Endodermal cell (in vitro differentiated cells): Measurements from ENCODE around the gene HES4. TPM values are rescaled to one million over a fixed set of nuclear protein-coding genes. Genes with fewer than 3 reads are reported as not detected.

Experiments used
- DNase-seq: peaks from one replicate; pipeline ENCODE4 v3.0.0-alpha.2; 2017
- H3K27ac ChIP-seq: 2 replicates; pipeline ENCODE4 v1.5.1; 2013; ENCODE audit warnings: mild to moderate bottlenecking, low read depth, low read length, moderate library complexity
- H3K27me3 ChIP-seq: 2 replicates; pipeline ENCODE4 v1.6.1; 2013; ENCODE audit warnings: mild to moderate bottlenecking, low read length, moderate library complexity; ENCODE audit not compliant: insufficient read depth, control insufficient read depth, poor library complexity, severe bottlenecking
- H3K36me3 ChIP-seq: 2 replicates; pipeline ENCODE4 v1.7.0; 2013; ENCODE audit warnings: mild to moderate bottlenecking, low read length, moderate library complexity; ENCODE audit not compliant: control insufficient read depth, insufficient read depth
- H3K4me1 ChIP-seq: one replicate; pipeline ENCODE4 v1.7.0; 2013; ENCODE audit warnings: low read length; ENCODE audit not compliant: control insufficient read depth, insufficient read depth
- H3K4me3 ChIP-seq: 2 replicates; pipeline ENCODE4 v1.5.1; 2013; ENCODE audit warnings: mild to moderate bottlenecking, low read length, moderate library complexity
- H3K9ac ChIP-seq: 2 replicates; pipeline ENCODE4 v1.6.1; 2013; ENCODE audit warnings: mild to moderate bottlenecking, low read length, moderate library complexity; ENCODE audit not compliant: poor library complexity, severe bottlenecking; ENCODE audit errors: extremely low read depth
- H3K9me3 ChIP-seq: 2 replicates; pipeline ENCODE4 v1.6.1; 2013; ENCODE audit warnings: mild to moderate bottlenecking, low read length, moderate library complexity; ENCODE audit not compliant: control insufficient read depth
- H3K27ac Mint-ChIP-seq: 2 replicates; pipeline ENCODE4 v1.8.0; 2020; ENCODE audit warnings: mixed read lengths
- H3K27me3 Mint-ChIP-seq: 2 replicates; pipeline ENCODE4 v1.8.0; 2021; ENCODE audit warnings: mild to moderate bottlenecking, mixed read lengths; ENCODE audit not compliant: insufficient read depth
- H3K36me3 Mint-ChIP-seq: 2 replicates; pipeline ENCODE4 v1.8.0; 2020; ENCODE audit warnings: low read depth, mixed read lengths
- H3K4me1 Mint-ChIP-seq: 2 replicates; pipeline ENCODE4 v1.8.0; 2020; ENCODE audit warnings: mixed read lengths
- H3K4me3 Mint-ChIP-seq: 2 replicates; pipeline ENCODE4 v1.8.0; 2020; ENCODE audit warnings: mild to moderate bottlenecking, moderate library complexity, mixed read lengths
- H3K9me3 Mint-ChIP-seq: 2 replicates; pipeline ENCODE4 v1.8.0; 2020; ENCODE audit warnings: mild to moderate bottlenecking, mixed read lengths
- WGBS, 2 experiments: methylation state at CpG; one replicate each; pipeline versions ENCODE4 v1.1.5 to v1.1.7; 2013; ENCODE audit warnings: missing lambda C conversion rate in 2 of 2, mixed read lengths in 1 of 2; ENCODE audit not compliant: insufficient coverage in 1 of 2, insufficient read length in 1 of 2; 5-methylcytosine and 5-hydroxymethylcytosine counted together
- total RNA-seq, 2 donors: library from RNA; stranded (reverse); fragmentation: NEBNext Ultra II Directional in 1 of 2; extraction: Animal tissue kit (Norgen Biotek cat#: 25700) in 1 of 2; gene quantifications; 2 replicates in 1 of 2; 3 replicates in 1 of 2; pipeline ENCODE4 v1.2.1, GENCODE V29; 2021
- TF ChIP-seq, protein P1 (sequence below): fragments of 200-600 bp; sonication (generic); conservative IDR thresholded peaks from 2 replicates; pipeline ENCODE4 v1.5.0; 2021; ENCODE audit warnings: antibody characterized with exemption, mild to moderate bottlenecking

The HES4 gene
- total RNA-seq, 2 donors from 2014 or later = 16.1 to 19.7 TPM

DNA sequence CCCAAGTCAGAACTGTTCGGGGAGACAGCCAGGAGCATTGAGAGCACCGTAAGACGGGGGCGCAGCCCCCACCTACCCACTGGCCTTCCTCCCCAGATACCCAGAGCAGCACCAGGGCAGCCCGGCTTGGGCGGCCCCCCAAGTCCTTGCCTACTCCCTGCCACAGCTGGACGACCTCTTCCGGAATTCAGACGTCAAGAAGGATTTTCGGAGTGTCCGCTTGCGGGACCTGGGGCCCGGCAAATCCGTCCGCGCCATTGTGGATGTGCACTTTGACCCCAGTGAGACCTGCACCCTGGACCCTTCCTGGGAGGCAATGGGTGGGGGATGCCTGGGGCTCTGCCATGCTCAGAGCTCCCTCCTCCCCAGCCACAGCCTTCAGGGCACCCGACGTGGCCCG, 47.5 kb upstream of the HES4 start:
- no peak overlapping the region for H3K27ac Mint-ChIP-seq
- H3K9me3 Mint-ChIP-seq = no peaks in the 10 kb centered on the region
- H3K36me3 Mint-ChIP-seq = peaks cover 45% of the 10 kb centered on the region
- H3K27me3 ChIP-seq = no peaks in the 10 kb centered on the region
- 93 to 98% methylated on average over 12 to 19 of the region's 19 CpGs for WGBS, 2 experiments
- peaks cover 32% of the 10 kb centered on the region for H3K36me3 ChIP-seq
- TF ChIP-seq, protein P1, sequence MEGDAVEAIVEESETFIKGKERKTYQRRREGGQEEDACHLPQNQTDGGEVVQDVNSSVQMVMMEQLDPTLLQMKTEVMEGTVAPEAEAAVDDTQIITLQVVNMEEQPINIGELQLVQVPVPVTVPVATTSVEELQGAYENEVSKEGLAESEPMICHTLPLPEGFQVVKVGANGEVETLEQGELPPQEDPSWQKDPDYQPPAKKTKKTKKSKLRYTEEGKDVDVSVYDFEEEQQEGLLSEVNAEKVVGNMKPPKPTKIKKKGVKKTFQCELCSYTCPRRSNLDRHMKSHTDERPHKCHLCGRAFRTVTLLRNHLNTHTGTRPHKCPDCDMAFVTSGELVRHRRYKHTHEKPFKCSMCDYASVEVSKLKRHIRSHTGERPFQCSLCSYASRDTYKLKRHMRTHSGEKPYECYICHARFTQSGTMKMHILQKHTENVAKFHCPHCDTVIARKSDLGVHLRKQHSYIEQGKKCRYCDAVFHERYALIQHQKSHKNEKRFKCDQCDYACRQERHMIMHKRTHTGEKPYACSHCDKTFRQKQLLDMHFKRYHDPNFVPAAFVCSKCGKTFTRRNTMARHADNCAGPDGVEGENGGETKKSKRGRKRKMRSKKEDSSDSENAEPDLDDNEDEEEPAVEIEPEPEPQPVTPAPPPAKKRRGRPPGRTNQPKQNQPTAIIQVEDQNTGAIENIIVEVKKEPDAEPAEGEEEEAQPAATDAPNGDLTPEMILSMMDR = no peak
- H3K27me3 Mint-ChIP-seq = peaks cover 2% of the 10 kb centered on the region
- DNase-seq = no peak
- no peaks in the 10 kb centered on the region for H3K9me3 ChIP-seq
- H3K4me3 ChIP-seq = no peak overlapping the region
- no peaks in the 10 kb centered on the region for H3K4me1 ChIP-seq
- H3K4me3 Mint-ChIP-seq = no peak overlapping the region
- no peak overlapping the region for H3K27ac ChIP-seq
- H3K4me1 Mint-ChIP-seq = no peaks in the 10 kb centered on the region
- H3K9ac ChIP-seq = no peak overlapping the region

DNA sequence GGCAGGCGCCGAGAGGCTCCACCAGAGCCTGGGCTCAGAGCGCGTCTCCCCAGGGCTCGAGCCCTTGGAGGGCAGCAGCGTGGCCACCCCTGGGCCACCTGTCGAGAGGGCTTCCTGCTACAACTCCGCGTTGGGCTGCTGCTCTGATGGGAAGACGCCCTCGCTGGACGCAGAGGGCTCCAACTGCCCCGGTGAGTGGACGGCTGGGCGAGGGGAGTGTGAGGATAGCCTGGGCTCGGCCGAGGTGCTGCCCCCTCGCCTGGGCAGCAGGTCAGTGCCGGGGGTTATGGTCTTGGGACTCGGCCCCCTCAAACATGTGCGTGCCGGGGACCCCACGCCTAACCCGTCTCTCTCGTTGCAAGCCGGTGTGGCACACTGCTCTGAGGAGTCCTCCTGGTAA, 46.9 kb upstream of the HES4 start:
- Histone ChIP-seq H3K4me3 (no peak overlapping the region), H3K27ac (no peak overlapping the region), H3K9ac (no peak overlapping the region), H3K36me3 (peaks cover 32% of the 10 kb centered on the region), H3K4me1 (no peaks in the 10 kb centered on the region), H3K27me3 (no peaks in the 10 kb centered on the region), H3K9me3 (no peaks in the 10 kb centered on the region)
- Mint-ChIP-seq H3K9me3 (no peaks in the 10 kb centered on the region), H3K4me3 (no peak overlapping the region), H3K27ac (no peak overlapping the region), H3K27me3 (peaks cover 2% of the 10 kb centered on the region), H3K36me3 (peaks cover 42% of the 10 kb centered on the region), H3K4me1 (no peaks in the 10 kb centered on the region)
- TF ChIP-seq, protein P1 = no peak
- 96 to 97% methylated on average over 20 to 26 of the region's 26 CpGs for WGBS, 2 experiments
- no peak for DNase-seq

DNA sequence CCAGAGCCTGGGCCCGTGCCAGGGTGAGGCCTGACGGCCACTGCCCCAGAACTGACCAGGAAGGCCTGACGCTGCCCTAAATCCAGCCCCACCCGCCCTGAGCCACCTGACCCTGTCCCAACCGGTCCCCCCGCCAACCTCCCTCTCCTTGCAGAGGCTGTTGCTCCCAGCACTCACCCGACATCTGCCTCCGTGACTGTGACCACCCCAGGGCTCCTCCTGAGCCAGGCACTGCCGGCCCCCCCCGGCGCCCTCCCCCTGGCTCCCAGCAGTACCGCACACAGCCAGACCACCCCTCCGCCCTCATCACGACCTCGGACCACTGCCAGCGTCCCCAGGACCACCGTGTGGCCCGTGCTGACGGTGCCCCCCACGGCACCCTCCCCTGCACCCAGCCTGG, 46.3 kb upstream of the HES4 start:
- H3K36me3 Mint-ChIP-seq = peaks cover 41% of the 10 kb centered on the region
- H3K9me3 Mint-ChIP-seq = no peaks in the 10 kb centered on the region
- Histone ChIP-seq H3K4me3 (no peak overlapping the region), H3K27ac (no peak overlapping the region), H3K36me3 (peaks cover 29% of the 10 kb centered on the region), H3K27me3 (no peaks in the 10 kb centered on the region), H3K9me3 (no peaks in the 10 kb centered on the region), H3K9ac (no peak overlapping the region), H3K4me1 (no peaks in the 10 kb centered on the region)
- TF ChIP-seq, protein P1 = no peak
- DNase-seq = no peak
- no peaks in the 10 kb centered on the region for H3K4me1 Mint-ChIP-seq
- peaks cover 2% of the 10 kb centered on the region for H3K27me3 Mint-ChIP-seq
- no peak overlapping the region for H3K4me3 Mint-ChIP-seq
- no peak overlapping the region for H3K27ac Mint-ChIP-seq
- WGBS, 2 experiments = 96% methylated on average over 12 to 20 of the region's 20 CpGs
